NB4 (cell line): ENCODE data around the gene GPX2.

Source experiments
- POLR2A ChIP-seq: IDR thresholded peaks from 2 replicates; pipeline ENCODE4 v1.6.1; 2011; ENCODE audit warnings: mild to moderate bottlenecking; ENCODE audit not compliant: insufficient read length; ENCODE audit errors: extremely low read depth
- TF ChIP-seq, protein P1 (sequence below): IDR thresholded peaks from one replicate; pipeline ENCODE4 v1.5.1; 2012; ENCODE audit warnings: low read depth, low read length
- TF ChIP-seq, protein P2 (sequence below): IDR thresholded peaks from 2 replicates; pipeline ENCODE4 v1.6.1; 2011; ENCODE audit warnings: low read depth, low read length

DNA sequence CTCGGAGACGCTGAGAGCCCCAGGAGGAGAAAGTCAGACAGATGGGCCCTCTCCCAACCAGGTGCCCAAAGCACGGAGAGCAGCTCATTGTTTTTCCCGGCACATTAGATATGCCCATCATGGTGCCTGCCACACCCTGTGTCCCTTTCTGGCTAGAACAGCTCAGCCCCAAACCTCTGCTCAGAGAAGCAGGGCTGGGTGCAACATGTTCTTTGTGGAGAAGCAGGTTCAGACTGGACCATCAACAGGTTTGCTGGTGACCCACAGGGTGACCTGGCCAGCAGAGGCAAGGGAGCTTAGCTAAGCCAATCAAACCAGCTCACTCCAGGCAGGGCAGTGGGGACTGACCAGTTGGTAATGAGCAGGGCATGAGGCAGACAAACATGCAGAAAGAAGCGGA lies 16.2 kb upstream of the GPX2 start:
- TF ChIP-seq, protein P1, sequence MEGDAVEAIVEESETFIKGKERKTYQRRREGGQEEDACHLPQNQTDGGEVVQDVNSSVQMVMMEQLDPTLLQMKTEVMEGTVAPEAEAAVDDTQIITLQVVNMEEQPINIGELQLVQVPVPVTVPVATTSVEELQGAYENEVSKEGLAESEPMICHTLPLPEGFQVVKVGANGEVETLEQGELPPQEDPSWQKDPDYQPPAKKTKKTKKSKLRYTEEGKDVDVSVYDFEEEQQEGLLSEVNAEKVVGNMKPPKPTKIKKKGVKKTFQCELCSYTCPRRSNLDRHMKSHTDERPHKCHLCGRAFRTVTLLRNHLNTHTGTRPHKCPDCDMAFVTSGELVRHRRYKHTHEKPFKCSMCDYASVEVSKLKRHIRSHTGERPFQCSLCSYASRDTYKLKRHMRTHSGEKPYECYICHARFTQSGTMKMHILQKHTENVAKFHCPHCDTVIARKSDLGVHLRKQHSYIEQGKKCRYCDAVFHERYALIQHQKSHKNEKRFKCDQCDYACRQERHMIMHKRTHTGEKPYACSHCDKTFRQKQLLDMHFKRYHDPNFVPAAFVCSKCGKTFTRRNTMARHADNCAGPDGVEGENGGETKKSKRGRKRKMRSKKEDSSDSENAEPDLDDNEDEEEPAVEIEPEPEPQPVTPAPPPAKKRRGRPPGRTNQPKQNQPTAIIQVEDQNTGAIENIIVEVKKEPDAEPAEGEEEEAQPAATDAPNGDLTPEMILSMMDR: no peak
- TF ChIP-seq, protein P2, sequence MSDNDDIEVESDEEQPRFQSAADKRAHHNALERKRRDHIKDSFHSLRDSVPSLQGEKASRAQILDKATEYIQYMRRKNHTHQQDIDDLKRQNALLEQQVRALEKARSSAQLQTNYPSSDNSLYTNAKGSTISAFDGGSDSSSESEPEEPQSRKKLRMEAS: no peak
- TF ChIP-seq POLR2A: no peak
